Activated naive CD4-positive, alpha-beta T cell treated with anti-CD3 and anti-CD28 coated beads for 36 hours (primary cell): ENCODE results near the gene CERKL. TPM values are rescaled to one million over a fixed set of nuclear protein-coding genes. Genes with fewer than 3 reads are reported as not detected.

Experiments used
- CTCF ChIA-PET: fragments of 350-600 bp; sonication (Branson Sonifier 250); formaldehyde crosslinking; loops from one replicate; lab custom pipeline; 2021; ENCODE audit warnings: antibody characterized with exemption; lab: Charles Lee
- DNase-seq: peaks from one replicate; pipeline ENCODE4 v3.0.0-alpha.2; 2020
- H3K27ac Mint-ChIP-seq: one replicate; pipeline ENCODE4 v1.8.0; 2021; ENCODE audit warnings: mild to moderate bottlenecking, mixed read lengths
- H3K27me3 Mint-ChIP-seq: one replicate; pipeline ENCODE4 v1.8.0; 2021; ENCODE audit warnings: low read depth, mixed read lengths
- H3K36me3 Mint-ChIP-seq: one replicate; pipeline ENCODE4 v1.8.0; 2021; ENCODE audit warnings: low read depth, mixed read lengths
- H3K4me1 Mint-ChIP-seq: one replicate; pipeline ENCODE4 v1.8.0; 2021; ENCODE audit warnings: low read depth, mixed read lengths
- H3K4me3 Mint-ChIP-seq: one replicate; pipeline ENCODE4 v1.8.0; 2021; ENCODE audit warnings: mild to moderate bottlenecking, moderate library complexity, mixed read lengths
- H3K9me3 Mint-ChIP-seq: one replicate; pipeline ENCODE4 v1.8.0; 2021; ENCODE audit warnings: mixed read lengths
- intact Hi-C: fragments of 100-400 bp; cut with micrococcal nuclease; formaldehyde crosslinking; loops from one replicate; pipeline ENCODE4 v1.15.1; 2023
- total RNA-seq, 2 experiments: library from RNA; stranded (reverse); gene quantifications; one replicate each; pipeline ENCODE4 v1.2.3, GENCODE V29; 2021

CERKL gene
- total RNA-seq, 2 experiments from 2014 or later, result 0.14 TPM; not detected in 1

DNA sequence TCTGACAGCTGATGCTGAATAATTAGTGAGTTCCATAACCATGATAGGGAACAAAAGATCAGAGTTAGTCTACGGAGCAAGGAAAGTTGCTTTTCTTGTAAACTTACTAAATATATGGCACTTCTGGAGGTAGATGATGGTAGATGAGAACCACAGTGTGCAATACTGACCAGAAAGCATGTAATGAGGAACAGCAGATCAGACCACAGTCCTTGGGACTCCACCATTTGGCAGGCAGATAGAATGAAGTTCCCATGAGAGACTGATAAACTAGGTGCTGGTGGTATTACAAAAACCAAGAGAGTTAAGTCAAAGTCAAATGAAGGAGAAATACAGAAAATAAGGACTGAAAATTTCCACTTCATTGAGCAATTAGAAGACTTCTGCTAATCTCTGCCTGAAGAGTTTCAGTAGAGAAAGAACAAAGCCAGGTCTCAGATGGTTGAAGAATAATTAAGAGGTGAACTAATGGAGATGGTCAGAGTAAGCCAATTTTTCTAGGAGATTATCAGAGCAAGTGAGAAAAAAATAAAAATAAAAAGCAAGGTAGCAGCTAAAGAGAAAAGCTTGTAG lies 10.4 kb downstream of the CERKL start:
- Mint-ChIP-seq H3K4me1 (no peaks in the 10 kb centered on the region), H3K9me3 (no peaks in the 10 kb centered on the region), H3K27me3 (peaks cover 17% of the 10 kb centered on the region), H3K36me3 (no peaks in the 10 kb centered on the region), H3K27ac (no peak overlapping the region), H3K4me3 (no peak overlapping the region)
- CTCF ChIA-PET, result no interaction called here
- intact Hi-C loops, result no loop called here
- DNase-seq, result no peak

DNA sequence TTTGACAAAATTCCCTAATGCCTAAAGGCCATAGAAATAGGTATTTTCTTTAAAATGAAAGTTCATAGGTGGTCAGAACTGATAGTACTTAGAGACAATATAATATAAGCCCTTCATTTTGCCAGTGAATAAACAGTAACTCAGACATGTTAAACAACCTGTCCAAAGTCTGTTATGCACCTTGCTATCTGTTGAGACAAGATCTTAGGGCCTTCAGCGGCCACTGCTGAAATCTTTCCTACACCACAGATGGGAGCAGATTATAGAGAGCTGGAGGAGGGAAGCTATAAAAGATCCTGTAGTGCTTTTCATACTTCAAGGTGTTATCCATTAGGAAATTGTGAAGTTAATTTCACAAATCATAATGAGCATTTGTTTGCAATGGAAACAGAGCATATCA lies 13.8 kb downstream of the CERKL start:
- no peak overlapping the region for H3K27ac Mint-ChIP-seq

DNA sequence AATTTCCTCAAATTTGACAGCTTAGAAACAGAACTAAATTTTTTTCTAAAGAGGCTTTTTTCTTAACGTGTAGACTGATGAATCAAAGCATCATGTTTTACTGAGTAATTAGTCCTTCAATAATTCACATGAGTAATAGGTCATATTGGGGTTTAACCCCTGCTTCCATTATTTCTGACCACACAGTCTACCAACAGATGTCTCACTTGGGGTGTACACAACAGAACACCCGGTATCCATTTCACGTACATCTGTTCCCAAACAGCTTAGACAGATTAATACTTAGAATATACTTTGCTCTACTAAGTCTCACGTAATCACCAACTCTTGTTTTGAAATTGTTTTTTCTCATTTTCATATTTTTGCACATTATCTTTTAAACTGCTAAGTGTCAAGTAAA lies 14.8 kb downstream of the CERKL start:
- Mint-ChIP-seq H3K9me3 (no peaks in the 10 kb centered on the region), H3K27ac (no peak overlapping the region), H3K36me3 (no peaks in the 10 kb centered on the region), H3K27me3 (peaks cover 10% of the 10 kb centered on the region), H3K4me1 (no peaks in the 10 kb centered on the region), H3K4me3 (no peak overlapping the region)
- intact Hi-C loops, result no loop called here
- CTCF ChIA-PET, result interaction anchor here (1.6 kb wide), 1 partner anchor 73 kb away, joined by 7 read pairs; no protein-coding TSS in a partner anchor
- DNase-seq, result no peak

More for the DNA sequence above, 13.8 kb downstream of the CERKL start:
- H3K27me3 Mint-ChIP-seq, result peaks cover 10% of the 10 kb centered on the region
- intact Hi-C loops, result no loop called here
- no peak overlapping the region for H3K4me3 Mint-ChIP-seq
- CTCF ChIA-PET, result no interaction called here
- no peaks in the 10 kb centered on the region for H3K4me1 Mint-ChIP-seq
- H3K36me3 Mint-ChIP-seq, result no peaks in the 10 kb centered on the region
- no peaks in the 10 kb centered on the region for H3K9me3 Mint-ChIP-seq
- no peak for DNase-seq

DNA sequence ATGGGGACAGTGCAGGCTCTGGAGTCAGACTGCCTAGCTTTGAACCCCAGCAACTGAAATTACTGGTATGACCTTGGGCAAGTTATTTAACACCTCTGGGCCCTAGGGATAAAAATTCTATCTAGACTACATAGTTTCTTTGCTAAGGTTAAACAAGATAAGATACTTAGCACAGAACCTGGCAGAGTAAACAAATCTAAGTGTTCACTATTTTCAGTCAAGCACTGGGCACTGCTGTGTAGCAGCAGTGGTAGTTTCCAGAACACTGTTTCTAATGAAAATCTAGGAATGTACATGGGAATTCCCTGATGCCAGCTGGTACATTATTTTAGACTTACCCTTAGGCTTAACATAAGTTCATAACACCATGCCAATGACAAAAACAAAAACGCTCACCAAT lies 17.2 kb downstream of the CERKL start:
- intact Hi-C loops, result no loop called here
- Mint-ChIP-seq H3K4me1 (no peaks in the 10 kb centered on the region), H3K36me3 (no peaks in the 10 kb centered on the region), H3K4me3 (no peak overlapping the region), H3K27me3 (peaks cover 5% of the 10 kb centered on the region), H3K27ac (no peak overlapping the region), H3K9me3 (no peaks in the 10 kb centered on the region)
- no peak for DNase-seq
- CTCF ChIA-PET, result no interaction called here

DNA sequence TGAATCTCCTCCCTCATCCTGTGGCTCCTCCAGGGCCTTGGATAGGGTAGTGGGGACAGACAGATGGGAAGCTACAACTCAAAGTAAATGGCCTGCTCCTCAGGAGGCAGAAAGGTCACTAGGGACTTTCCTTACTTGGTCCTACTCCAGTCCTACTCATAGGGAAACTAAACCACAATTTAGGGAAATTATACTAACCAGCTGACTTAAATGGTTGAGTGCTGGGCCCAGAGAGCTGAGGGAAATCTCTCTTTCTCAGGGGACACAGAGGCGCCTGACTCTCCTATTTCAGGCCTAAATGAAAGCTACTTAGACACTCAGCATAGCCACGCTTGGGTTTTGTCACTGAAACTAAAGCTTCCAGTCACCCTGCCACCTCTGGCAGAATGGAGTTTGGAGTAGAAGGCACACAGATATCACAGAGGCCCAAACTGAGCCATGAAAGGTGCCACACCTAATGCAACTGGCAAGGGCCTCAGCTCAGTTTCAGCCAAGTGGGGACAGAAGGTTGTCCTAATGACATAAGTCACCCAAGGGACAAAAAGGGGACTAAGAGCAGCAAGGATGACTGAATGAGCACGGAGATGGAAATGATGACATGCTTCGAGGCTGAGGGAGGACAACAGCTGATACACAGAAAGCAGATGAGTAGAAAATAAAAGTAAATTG lies 24.0 kb downstream of the CERKL start:
- no peaks in the 10 kb centered on the region for H3K27me3 Mint-ChIP-seq
- DNase-seq, result no peak
- no peaks in the 10 kb centered on the region for H3K9me3 Mint-ChIP-seq
- no peak overlapping the region for H3K27ac Mint-ChIP-seq
- no peaks in the 10 kb centered on the region for H3K36me3 Mint-ChIP-seq
- intact Hi-C loops, result no loop called here
- CTCF ChIA-PET, result no interaction called here
- no peak overlapping the region for H3K4me3 Mint-ChIP-seq
- H3K4me1 Mint-ChIP-seq, result no peaks in the 10 kb centered on the region

DNA sequence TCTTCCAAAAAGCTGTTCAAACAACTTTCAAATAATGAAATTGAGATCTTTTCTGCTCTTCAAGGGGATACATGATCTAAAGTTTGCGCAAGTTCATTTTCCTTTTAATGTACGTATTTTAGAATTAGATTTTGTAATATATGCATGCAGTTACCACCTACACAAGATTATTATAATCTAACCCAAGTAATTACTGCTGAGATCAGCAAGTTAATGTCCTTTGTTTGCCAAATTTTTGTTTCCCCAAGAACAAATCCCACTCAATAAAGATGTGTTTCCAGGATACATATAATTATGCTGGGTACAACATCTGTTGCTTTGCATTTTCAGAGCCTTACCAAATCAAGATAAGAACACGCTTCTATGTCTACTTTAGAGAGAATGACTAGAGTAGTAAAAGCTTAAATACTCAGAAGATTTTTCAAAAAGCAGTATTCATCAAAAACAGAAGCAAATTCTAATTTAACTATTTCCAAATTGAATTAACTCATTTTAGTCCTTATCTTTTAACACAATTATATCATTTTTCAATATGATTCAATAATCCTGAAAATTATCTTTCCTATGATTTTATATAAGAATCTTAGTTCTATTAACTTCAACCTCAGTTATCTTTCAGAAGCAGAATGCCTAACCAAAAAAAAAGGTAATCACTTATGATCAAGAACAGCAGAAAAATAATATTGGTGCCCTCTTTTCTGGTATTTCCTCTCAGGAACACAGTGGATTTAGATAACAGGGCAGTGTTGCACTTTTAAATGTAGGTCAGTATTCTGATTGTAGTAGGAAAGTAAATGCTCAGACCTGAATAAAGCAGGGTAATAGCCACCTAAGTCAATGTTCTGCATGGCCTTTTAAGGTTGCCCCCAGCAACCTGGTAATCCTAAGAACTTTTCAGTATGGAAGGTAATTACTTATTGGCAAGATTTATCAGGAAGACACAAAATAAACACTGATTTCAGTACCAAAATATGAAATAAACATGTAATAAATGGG lies 28.0 kb downstream of the CERKL start:
- Mint-ChIP-seq H3K27ac (no peak overlapping the region), H3K27me3 (no peaks in the 10 kb centered on the region), H3K4me3 (no peak overlapping the region), H3K36me3 (no peaks in the 10 kb centered on the region), H3K4me1 (no peaks in the 10 kb centered on the region), H3K9me3 (no peaks in the 10 kb centered on the region)
- DNase-seq, result no peak
- intact Hi-C loops, result no loop called here
- CTCF ChIA-PET, result no interaction called here

DNA sequence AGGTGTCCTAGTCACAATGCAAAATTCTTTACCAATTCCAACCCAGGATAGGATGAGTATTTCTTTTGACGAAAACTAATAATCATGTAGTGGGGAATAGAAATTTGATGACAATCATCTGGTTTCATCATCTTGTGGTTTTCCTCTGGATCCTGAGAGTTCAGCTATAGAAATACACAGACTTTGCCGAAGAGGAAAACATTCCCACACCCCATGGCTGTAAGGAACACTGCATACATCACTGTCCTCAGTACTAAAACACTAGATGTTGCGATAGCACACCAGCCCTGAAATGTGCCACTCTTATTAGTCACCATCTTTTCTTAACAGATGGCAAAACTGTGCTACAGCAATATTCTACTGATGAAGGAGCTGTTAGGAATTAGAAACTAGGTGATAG lies 29.4 kb downstream of the CERKL start:
- no peak for DNase-seq
- H3K27ac Mint-ChIP-seq, result no peak overlapping the region
- H3K9me3 Mint-ChIP-seq, result no peaks in the 10 kb centered on the region
- H3K4me1 Mint-ChIP-seq, result no peaks in the 10 kb centered on the region
- H3K27me3 Mint-ChIP-seq, result no peaks in the 10 kb centered on the region
- CTCF ChIA-PET, result interaction anchor here (1.0 kb wide), 1 partner anchor 88 kb away, joined by 6 read pairs; no protein-coding TSS in a partner anchor
- no peaks in the 10 kb centered on the region for H3K36me3 Mint-ChIP-seq
- intact Hi-C loops, result no loop called here
- H3K4me3 Mint-ChIP-seq, result no peak overlapping the region

DNA sequence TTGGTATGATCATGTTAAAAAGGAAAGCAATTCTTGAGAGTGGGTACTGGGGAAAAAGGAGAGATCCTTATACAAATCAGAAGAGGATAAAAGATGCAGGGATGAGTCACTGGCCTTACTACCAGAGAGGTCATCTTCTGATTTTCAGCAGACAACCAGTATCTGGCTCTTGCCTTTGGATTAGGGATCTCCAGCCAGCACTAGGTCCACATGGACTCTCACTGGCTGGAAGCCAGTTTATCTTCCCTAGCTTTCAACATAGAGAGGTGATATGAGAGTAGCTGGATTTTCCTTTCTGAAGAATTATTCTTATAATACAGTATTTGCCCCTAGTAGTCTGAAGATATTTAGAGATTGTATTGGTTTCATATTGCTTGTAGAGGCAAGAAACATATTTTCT lies 30.2 kb downstream of the CERKL start:
- intact Hi-C loops, result no loop called here
- H3K27ac Mint-ChIP-seq, result no peak overlapping the region
- DNase-seq, result no peak
- no peak overlapping the region for H3K4me3 Mint-ChIP-seq
- H3K27me3 Mint-ChIP-seq, result no peaks in the 10 kb centered on the region
- H3K36me3 Mint-ChIP-seq, result no peaks in the 10 kb centered on the region
- no peaks in the 10 kb centered on the region for H3K4me1 Mint-ChIP-seq
- no peaks in the 10 kb centered on the region for H3K9me3 Mint-ChIP-seq
- CTCF ChIA-PET, result no interaction called here

DNA sequence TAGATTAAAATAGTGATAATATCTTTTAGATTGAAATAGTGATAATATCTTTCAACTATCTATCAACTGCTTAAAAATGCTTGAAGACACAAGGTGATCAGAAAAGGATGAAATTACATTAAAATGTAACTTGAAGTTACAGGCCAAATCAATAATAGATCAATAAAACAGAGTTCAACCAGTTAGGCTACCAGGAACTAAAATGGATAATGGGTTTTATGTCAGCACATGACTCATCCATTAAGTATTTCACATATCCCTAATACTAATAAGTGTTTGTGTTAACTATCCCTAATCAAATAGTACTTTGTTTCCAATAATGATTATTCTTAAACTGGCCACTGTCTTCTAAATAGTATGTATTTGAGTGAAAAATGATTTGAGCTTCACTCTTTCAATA lies 33.7 kb downstream of the CERKL start:
- no peaks in the 10 kb centered on the region for H3K4me1 Mint-ChIP-seq
- H3K27me3 Mint-ChIP-seq, result no peaks in the 10 kb centered on the region
- no peak for DNase-seq
- H3K27ac Mint-ChIP-seq, result no peak overlapping the region
- CTCF ChIA-PET, result no interaction called here
- intact Hi-C loops, result no loop called here
- H3K9me3 Mint-ChIP-seq, result no peaks in the 10 kb centered on the region
- no peak overlapping the region for H3K4me3 Mint-ChIP-seq
- no peaks in the 10 kb centered on the region for H3K36me3 Mint-ChIP-seq

DNA sequence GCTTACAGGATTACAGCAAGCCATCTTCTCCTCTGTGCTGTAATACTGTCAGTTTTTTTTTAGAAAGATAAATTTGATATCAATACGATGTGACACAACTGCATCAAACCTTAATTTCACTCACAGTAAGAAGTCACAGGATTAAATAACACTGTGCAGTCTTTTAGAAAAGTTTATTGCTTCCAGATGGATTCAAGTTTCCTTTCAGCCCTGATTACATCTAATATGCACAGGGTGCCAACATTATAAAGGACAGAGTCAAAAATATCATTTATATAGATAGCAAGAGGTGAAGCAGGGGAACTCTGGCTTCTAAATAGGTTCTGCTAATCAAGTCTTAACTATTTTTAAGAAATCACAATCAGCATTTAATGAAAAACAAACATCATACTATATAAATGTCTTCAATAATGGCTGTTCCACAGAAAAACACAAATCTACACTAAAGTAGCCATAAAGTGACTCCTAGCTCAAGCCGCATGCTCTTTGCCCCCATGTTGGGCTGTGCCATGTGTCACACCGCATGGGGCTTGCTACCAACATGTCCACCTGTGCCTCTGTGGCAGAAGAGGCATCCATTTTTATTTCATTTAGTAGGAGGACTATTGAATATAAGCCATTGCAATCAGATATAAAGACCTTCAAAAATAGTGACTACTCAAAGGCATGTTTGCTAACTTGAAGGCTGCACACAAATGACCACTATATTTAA lies 35.0 kb downstream of the CERKL start:
- Mint-ChIP-seq H3K4me1 (no peaks in the 10 kb centered on the region), H3K4me3 (no peak overlapping the region), H3K36me3 (no peaks in the 10 kb centered on the region), H3K27ac (no peak overlapping the region), H3K27me3 (no peaks in the 10 kb centered on the region), H3K9me3 (no peaks in the 10 kb centered on the region)
- CTCF ChIA-PET, result no interaction called here
- intact Hi-C loops, result no loop called here
- DNase-seq, result no peak

DNA sequence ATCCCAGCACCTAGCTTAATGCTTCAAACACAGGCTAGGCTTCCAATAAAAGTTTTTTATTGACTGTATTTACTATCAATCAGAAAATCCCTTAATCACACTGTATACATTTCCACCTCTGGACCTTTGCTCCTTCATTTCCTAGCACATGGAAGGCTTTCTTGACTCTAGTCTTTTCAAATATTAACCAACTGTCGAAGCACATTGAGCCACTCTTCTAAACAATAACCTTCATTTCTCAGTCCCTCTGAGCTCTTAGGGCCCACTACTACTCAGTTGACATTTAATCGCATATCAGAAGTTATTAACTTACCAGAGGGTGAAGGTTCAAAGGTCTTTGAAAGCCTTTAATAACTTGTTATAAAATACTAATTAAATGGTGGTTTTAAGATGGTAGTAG lies 37.4 kb downstream of the CERKL start:
- DNase-seq, result no peak
- Mint-ChIP-seq H3K4me3 (no peak overlapping the region), H3K27ac (no peak overlapping the region), H3K9me3 (no peaks in the 10 kb centered on the region), H3K4me1 (no peaks in the 10 kb centered on the region), H3K36me3 (no peaks in the 10 kb centered on the region), H3K27me3 (no peaks in the 10 kb centered on the region)
- intact Hi-C loops, result no loop called here
- CTCF ChIA-PET, result no interaction called here

DNA sequence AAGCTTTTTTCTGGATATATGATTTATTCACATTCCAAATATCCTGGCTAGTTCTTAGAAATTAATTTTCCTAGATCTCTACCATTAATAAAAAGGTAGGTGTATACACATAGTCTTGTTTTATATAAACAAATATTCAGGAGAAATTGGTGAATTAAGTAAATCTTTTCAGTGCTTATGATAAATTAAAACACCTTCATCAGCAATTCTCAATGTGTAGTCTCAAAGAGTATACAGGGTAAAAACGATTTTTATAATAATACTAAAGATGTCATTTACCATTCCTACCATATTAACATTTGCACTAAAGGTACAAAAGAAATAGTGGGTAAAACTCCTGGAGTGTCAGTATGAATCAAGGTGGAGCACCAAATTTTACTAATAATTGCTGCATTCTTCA lies 40.2 kb downstream of the CERKL start:
- Mint-ChIP-seq H3K27me3 (no peaks in the 10 kb centered on the region), H3K4me1 (no peaks in the 10 kb centered on the region), H3K36me3 (no peaks in the 10 kb centered on the region), H3K4me3 (no peak overlapping the region), H3K27ac (no peak overlapping the region), H3K9me3 (no peaks in the 10 kb centered on the region)
- intact Hi-C loops, result no loop called here
- DNase-seq, result no peak
- CTCF ChIA-PET, result no interaction called here
